A549 (cell line): ENCODE data around the gene MCTP2.

Source experiments
- CEBPB ChIP-seq, 2 experiments: fragments of >200 bp in 1 of 2; sonication (Bioruptor Twin) in 1 of 2; formaldehyde crosslinking in 1 of 2; IDR thresholded peaks; 2 replicates each; pipeline ENCODE4 v1.6.1; 2012 to 2016
- HOXA7 ChIP-seq: fragments of 250-450 bp; sonication (Bioruptor Pico); IDR thresholded peaks from 2 replicates; pipeline ENCODE4 v1.5.0; 2020; ENCODE audit warnings: mild to moderate bottlenecking, moderate library complexity
- JUNB ChIP-seq: fragments of >200 bp; sonication (Bioruptor Twin); formaldehyde crosslinking; IDR thresholded peaks from 2 replicates; pipeline ENCODE4 v1.6.1; 2016
- KDM5A ChIP-seq: fragments of 200-600 bp; sonication (generic); IDR thresholded peaks from 2 replicates; pipeline ENCODE4 v1.6.1; 2016; ENCODE audit warnings: antibody characterized with exemption, mild to moderate bottlenecking
- POLR2A ChIP-seq: IDR thresholded peaks from 2 replicates; pipeline ENCODE4 v1.6.1; 2012; ENCODE audit warnings: mild to moderate bottlenecking, low read length
- TF ChIP-seq, protein P1 (sequence below): IDR thresholded peaks from 2 replicates; pipeline ENCODE4 v1.6.1; 2012; ENCODE audit warnings: low read depth, borderline replicate concordance
- TF ChIP-seq, protein P2 (sequence below): fragments of >200 bp; sonication (Bioruptor Twin); formaldehyde crosslinking; IDR thresholded peaks from 3 replicates; pipeline ENCODE4 v1.5.1; 2016

GRCh38 chr15:94274745-94275144 lies 43.4 kb downstream of the MCTP2 start:
- TF ChIP-seq, protein P1, sequence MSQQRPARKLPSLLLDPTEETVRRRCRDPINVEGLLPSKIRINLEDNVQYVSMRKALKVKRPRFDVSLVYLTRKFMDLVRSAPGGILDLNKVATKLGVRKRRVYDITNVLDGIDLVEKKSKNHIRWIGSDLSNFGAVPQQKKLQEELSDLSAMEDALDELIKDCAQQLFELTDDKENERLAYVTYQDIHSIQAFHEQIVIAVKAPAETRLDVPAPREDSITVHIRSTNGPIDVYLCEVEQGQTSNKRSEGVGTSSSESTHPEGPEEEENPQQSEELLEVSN, result no peak
- TF ChIP-seq, protein P2, sequence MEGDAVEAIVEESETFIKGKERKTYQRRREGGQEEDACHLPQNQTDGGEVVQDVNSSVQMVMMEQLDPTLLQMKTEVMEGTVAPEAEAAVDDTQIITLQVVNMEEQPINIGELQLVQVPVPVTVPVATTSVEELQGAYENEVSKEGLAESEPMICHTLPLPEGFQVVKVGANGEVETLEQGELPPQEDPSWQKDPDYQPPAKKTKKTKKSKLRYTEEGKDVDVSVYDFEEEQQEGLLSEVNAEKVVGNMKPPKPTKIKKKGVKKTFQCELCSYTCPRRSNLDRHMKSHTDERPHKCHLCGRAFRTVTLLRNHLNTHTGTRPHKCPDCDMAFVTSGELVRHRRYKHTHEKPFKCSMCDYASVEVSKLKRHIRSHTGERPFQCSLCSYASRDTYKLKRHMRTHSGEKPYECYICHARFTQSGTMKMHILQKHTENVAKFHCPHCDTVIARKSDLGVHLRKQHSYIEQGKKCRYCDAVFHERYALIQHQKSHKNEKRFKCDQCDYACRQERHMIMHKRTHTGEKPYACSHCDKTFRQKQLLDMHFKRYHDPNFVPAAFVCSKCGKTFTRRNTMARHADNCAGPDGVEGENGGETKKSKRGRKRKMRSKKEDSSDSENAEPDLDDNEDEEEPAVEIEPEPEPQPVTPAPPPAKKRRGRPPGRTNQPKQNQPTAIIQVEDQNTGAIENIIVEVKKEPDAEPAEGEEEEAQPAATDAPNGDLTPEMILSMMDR, result no peak
- no peak for TF ChIP-seq POLR2A
- no peak for TF ChIP-seq HOXA7
- no peak for TF ChIP-seq KDM5A
- no peak for TF ChIP-seq JUNB
- no peak for TF ChIP-seq CEBPB (IDR thresholded peaks at IDR 0.05)
